ENCODE results near the gene B3GNT5.

GRCh38 chr3:183210341-183210740 is 42.7 kb upstream of the B3GNT5 start:
- TF ChIP-seq SIN3A (IDR thresholded peaks at IDR 0.05; ENCODE audit: borderline replicate concordance, insufficient read depth, low read length) (no peak), TAF1 (IDR thresholded peaks at IDR 0.05; ENCODE audit: borderline replicate concordance, insufficient read depth, low read length) (no peak), REST (IDR thresholded peaks at IDR 0.05; ENCODE audit: insufficient read depth in 1 of 2, low read depth in 2 of 2, low read length in 2 of 2) (no peak), POLR2AphosphoS5 (IDR thresholded peaks at IDR 0.05; ENCODE audit: low read depth, low read length) (no peak)
